ENCODE data around the gene CACNG5. TPM values are rescaled to one million over a fixed set of nuclear protein-coding genes. Genes with fewer than 3 reads are reported as not detected.

The CACNG5 gene
- total RNA-seq, 5 donors from 2014 or later (not counting 1 experiment from before 2014, with no cell fraction given), result not detected

DNA sequence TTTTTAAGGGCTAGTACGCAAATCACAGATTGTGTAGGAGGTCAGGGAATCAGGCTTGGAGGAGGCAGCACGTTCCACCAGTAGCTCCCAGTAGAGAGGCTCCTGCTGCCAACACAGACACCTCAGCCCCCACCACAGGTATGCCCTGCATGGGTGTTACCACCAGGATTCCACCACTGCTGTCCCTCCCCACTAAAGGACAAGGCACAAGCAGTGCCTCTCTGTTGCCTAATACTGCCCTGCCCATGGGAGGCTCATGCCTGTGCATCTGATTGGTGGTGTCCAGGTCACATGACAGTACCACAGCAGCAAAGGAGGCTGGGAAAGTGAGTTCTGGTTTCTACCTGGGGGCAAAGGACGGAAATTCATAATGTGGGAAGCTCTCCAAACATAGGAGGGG lies 96.0 kb downstream of the CACNG5 start:
- CTCF ChIA-PET, result no interaction called here
- no peaks in the 10 kb centered on the region for H3K4me1 Mint-ChIP-seq
- H3K36me3 ChIP-seq (ENCODE audit: control insufficient read depth in 2 of 2, extremely low read depth in 1 of 2, insufficient read depth in 1 of 2, low read length in 1 of 2), result no peaks in the 10 kb centered on the region
- H3K4me3 Mint-ChIP-seq, result no peak overlapping the region
- POLR2A ChIA-PET, result no interaction called here
- H3K27ac Mint-ChIP-seq, result no peak overlapping the region
- H3K27ac ChIP-seq (ENCODE audit: low read length), result no peak overlapping the region
- no peaks in the 10 kb centered on the region for H3K9me3 ChIP-seq
- H3K27me3 ChIP-seq (replicated peaks in 1 of 2; ENCODE audit: control insufficient read depth in 2 of 2, extremely low read depth in 1 of 2, insufficient read depth in 2 of 2, low read length in 1 of 2), result peaks cover 2 to 17% of the 10 kb centered on the region in 2 experiments
- DNase-seq, result no peak
- peaks cover 32 to 34% of the 10 kb centered on the region in 2 donors for H3K27me3 Mint-ChIP-seq
- no peak for ATAC-seq (replicated peaks in 1 of 4)
- WGBS (ENCODE audit: insufficient coverage), result no CpG with 5 or more reads among the region's 3 CpGs
- peaks cover 0 to 5% (median 0%) of the 10 kb centered on the region in 3 donors for H3K9me3 Mint-ChIP-seq
- no peak overlapping the region for H3K4me3 ChIP-seq (ENCODE audit: control insufficient read depth in 1 of 2, extremely low read depth in 1 of 2, low read length in 1 of 2)
- no peaks in the 10 kb centered on the region for H3K36me3 Mint-ChIP-seq
- no peaks in the 10 kb centered on the region for H3K4me1 ChIP-seq (ENCODE audit: control insufficient read depth in 1 of 2, extremely low read depth in 1 of 2, insufficient read depth in 2 of 2, low read length in 2 of 2)

DNA sequence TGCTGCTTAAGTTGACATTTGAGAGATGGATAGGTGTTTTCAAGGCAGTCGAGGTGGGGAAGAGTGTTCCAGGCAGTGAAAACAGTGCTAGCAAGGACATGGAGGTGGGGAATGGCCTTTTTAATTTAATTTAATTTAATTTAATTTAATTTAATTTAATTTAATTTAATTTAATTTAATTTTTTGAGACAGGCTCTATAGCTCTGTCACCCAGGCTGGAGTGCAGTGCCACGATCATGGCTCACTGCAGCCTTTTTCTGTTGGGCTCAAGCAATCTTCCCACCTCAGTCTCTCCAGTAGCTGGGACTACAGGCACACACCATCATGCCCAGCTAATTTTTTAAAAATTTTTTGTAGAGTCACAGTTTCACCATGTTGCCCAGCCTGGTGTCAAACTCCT lies 97.4 kb downstream of the CACNG5 start:
- Mint-ChIP-seq H3K27me3 (peaks cover 21 to 24% of the 10 kb centered on the region in 2 donors), H3K36me3 (no peaks in the 10 kb centered on the region), H3K9me3 (peaks cover 0 to 8% (median 0%) of the 10 kb centered on the region in 3 donors), H3K4me1 (no peaks in the 10 kb centered on the region), H3K4me3 (no peak overlapping the region), H3K27ac (no peak overlapping the region)
- no peaks in the 10 kb centered on the region for H3K4me1 ChIP-seq (ENCODE audit: control insufficient read depth in 1 of 2, extremely low read depth in 1 of 2, insufficient read depth in 2 of 2, low read length in 2 of 2)
- DNase-seq (no peak), ATAC-seq (replicated peaks in 1 of 4) (no peak)
- H3K4me3 ChIP-seq (ENCODE audit: control insufficient read depth in 1 of 2, extremely low read depth in 1 of 2, low read length in 1 of 2), result no peak overlapping the region
- H3K27ac ChIP-seq (ENCODE audit: low read length), result no peak overlapping the region
- ChIA-PET CTCF (no interaction called here), POLR2A (no interaction called here)
- peaks cover 0 to 17% of the 10 kb centered on the region in 2 experiments for H3K27me3 ChIP-seq (replicated peaks in 1 of 2; ENCODE audit: control insufficient read depth in 2 of 2, extremely low read depth in 1 of 2, insufficient read depth in 2 of 2, low read length in 1 of 2)
- H3K9me3 ChIP-seq, result no peaks in the 10 kb centered on the region
- H3K36me3 ChIP-seq (ENCODE audit: control insufficient read depth in 2 of 2, extremely low read depth in 1 of 2, insufficient read depth in 1 of 2, low read length in 1 of 2), result no peaks in the 10 kb centered on the region
- 71% methylated on average over 1 of the region's 2 CpGs for WGBS (ENCODE audit: insufficient coverage)

DNA sequence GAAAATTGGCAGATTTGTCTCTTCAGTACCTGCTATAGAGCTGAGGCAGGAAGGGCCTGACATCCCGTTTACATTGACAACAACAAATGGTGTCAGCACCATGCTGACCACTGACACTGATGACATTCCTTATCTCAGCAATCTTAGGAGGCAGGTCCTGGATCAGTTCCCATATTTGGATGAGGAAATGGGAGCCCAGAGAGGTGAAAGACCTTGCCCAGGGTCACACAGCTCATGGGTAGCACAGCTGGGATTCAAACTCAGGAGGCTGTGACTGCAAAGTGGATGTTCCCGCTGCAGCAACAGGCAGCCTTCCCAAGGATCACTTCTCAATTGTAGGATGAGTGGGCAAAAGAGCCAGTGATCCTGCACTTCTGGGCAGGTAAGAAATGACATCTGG lies 99.1 kb downstream of the CACNG5 start:
- Histone ChIP-seq H3K27me3 (replicated peaks in 1 of 2; ENCODE audit: control insufficient read depth in 2 of 2, extremely low read depth in 1 of 2, insufficient read depth in 2 of 2, low read length in 1 of 2) (peaks cover 0 to 24% of the 10 kb centered on the region in 2 experiments), H3K4me3 (ENCODE audit: control insufficient read depth in 1 of 2, extremely low read depth in 1 of 2, low read length in 1 of 2) (no peak overlapping the region), H3K4me1 (ENCODE audit: control insufficient read depth in 1 of 2, extremely low read depth in 1 of 2, insufficient read depth in 2 of 2, low read length in 2 of 2) (no peaks in the 10 kb centered on the region), H3K36me3 (ENCODE audit: control insufficient read depth in 2 of 2, extremely low read depth in 1 of 2, insufficient read depth in 1 of 2, low read length in 1 of 2) (no peaks in the 10 kb centered on the region), H3K9me3 (no peaks in the 10 kb centered on the region), H3K27ac (ENCODE audit: low read length) (no peak overlapping the region)
- Mint-ChIP-seq H3K4me3 (no peak overlapping the region), H3K27ac (no peak overlapping the region), H3K4me1 (no peaks in the 10 kb centered on the region), H3K36me3 (no peaks in the 10 kb centered on the region), H3K9me3 (peaks cover 0 to 12% (median 0%) of the 10 kb centered on the region in 3 donors), H3K27me3 (peaks cover 28% of the 10 kb centered on the region in 2 donors)
- ChIA-PET POLR2A (no interaction called here), CTCF (interaction anchor here in 1 of 2 donors (0.6 kb wide), 1 partner anchor 1313 kb away, joined by 4 read pairs; no protein-coding TSS in a partner anchor)
- no peak for DNase-seq
- no CpG with 5 or more reads among the region's 2 CpGs for WGBS (ENCODE audit: insufficient coverage)
- ATAC-seq (replicated peaks in 1 of 4), result no peak

Other genes starting within 250 kb of the CACNG5 start
- under 1 TPM in 3 of 5 donors, not detected in 2; 0.06 to 0.20 (median 0.13) TPM for gene CACNG4, start 129.6 kb downstream of the CACNG5 start, total RNA-seq
- gene CACNG1, start 209.4 kb downstream of the CACNG5 start, total RNA-seq, result not detected